Transverse colon (tissue), 4 donors: ENCODE results near the gene PTGIS.

Source experiments
- EP300 ChIP-seq: sonication (generic); formaldehyde crosslinking; IDR thresholded peaks from one replicate; pipeline ENCODE4 v1.6.1; 2017; ENCODE audit warnings: antibody characterized with exemption, low read depth
- POLR2A ChIP-seq: fragments of 450-650 bp; IDR thresholded peaks from one replicate; pipeline ENCODE4 v1.6.1; 2016; ENCODE audit warnings: antibody characterized with exemption, mild to moderate bottlenecking, moderate library complexity
- POLR2AphosphoS5 ChIP-seq, 3 donors: sonication (generic); formaldehyde crosslinking; IDR thresholded peaks; one replicate each; pipeline ENCODE4 v1.6.1; 2016; ENCODE audit warnings: antibody characterized with exemption in 3 of 3
- TF ChIP-seq, protein P1 (sequence below), 5 experiments: fragments of 200-600 bp in 3 of 5; fragments of 450-650 bp in 2 of 5; sonication (generic) in 3 of 5; IDR thresholded peaks; 1 replicate in 2 of 5; 2 replicates in 3 of 5; pipeline ENCODE4 v1.5.1; 2016 to 2017; ENCODE audit warnings: antibody characterized with exemption in 5 of 5, inconsistent platforms in 3 of 5, mild to moderate bottlenecking in 2 of 5, moderate library complexity in 1 of 5

DNA sequence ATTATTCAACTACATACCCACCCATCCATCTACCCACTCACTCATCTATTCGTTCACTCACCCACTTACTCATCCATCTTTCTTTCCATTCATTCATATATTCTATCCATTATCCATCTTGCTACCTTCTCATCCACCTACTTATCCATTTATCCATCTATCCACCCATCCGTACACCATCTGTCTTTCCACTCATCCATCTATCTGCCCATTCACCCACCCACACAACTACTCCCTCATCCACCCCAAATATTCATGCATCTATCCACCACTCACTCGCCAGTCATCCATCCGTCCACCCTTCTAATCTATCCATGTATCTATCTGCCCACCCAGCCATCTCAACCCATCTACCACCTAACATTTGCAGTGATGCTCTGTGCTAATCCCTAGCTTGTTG lies 71.9 kb downstream of the PTGIS start:
- TF ChIP-seq EP300 (no peak), POLR2A (no peak), POLR2AphosphoS5 (IDR thresholded peaks at IDR 0.05) (no peak)
- TF ChIP-seq, protein P1, sequence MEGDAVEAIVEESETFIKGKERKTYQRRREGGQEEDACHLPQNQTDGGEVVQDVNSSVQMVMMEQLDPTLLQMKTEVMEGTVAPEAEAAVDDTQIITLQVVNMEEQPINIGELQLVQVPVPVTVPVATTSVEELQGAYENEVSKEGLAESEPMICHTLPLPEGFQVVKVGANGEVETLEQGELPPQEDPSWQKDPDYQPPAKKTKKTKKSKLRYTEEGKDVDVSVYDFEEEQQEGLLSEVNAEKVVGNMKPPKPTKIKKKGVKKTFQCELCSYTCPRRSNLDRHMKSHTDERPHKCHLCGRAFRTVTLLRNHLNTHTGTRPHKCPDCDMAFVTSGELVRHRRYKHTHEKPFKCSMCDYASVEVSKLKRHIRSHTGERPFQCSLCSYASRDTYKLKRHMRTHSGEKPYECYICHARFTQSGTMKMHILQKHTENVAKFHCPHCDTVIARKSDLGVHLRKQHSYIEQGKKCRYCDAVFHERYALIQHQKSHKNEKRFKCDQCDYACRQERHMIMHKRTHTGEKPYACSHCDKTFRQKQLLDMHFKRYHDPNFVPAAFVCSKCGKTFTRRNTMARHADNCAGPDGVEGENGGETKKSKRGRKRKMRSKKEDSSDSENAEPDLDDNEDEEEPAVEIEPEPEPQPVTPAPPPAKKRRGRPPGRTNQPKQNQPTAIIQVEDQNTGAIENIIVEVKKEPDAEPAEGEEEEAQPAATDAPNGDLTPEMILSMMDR (IDR thresholded peaks at IDR 0.05) = no peak
